Keratinocyte (primary cell): Measurements from ENCODE around the gene SPSB4. TPM values are rescaled to one million over a fixed set of nuclear protein-coding genes. Genes with fewer than 3 reads are reported as not detected.

Source experiments
- DNase-seq: peaks from one replicate; pipeline ENCODE4 v3.0.0-alpha.2; 2011; ENCODE audit warnings: low read depth, missing footprints, low spot score
- FAIRE-seq: peaks from 2 replicates; lab custom pipeline; 2011; peaks lifted over from hg19 to GRCh38; lab: Jason Lieb, UNC
- H2AFZ ChIP-seq: 2 replicates; pipeline ENCODE4 v1.6.0; 2012; ENCODE audit warnings: low read length, control low read depth, inconsistent platforms; ENCODE audit not compliant: control insufficient read depth
- H3K27ac ChIP-seq: 2 replicates; pipeline ENCODE4 v1.5.1; 2011; ENCODE audit warnings: low read length; ENCODE audit not compliant: control insufficient read depth, insufficient read depth
- H3K27me3 ChIP-seq: 3 replicates; pipeline ENCODE4 v1.6.0; 2011; ENCODE audit warnings: low read length; ENCODE audit not compliant: control insufficient read depth, insufficient read depth; ENCODE audit errors: extremely low read depth
- H3K36me3 ChIP-seq, 2 experiments: 2 replicates in 1 of 2; 3 replicates in 1 of 2; pipeline ENCODE4 v1.5.1; 2011; ENCODE audit warnings: low read length in 2 of 2, mild to moderate bottlenecking in 1 of 2; ENCODE audit not compliant: control insufficient read depth in 2 of 2, insufficient read depth in 2 of 2; ENCODE audit errors: extremely low read depth in 1 of 2
- H3K4me1 ChIP-seq: 3 replicates; pipeline ENCODE4 v1.5.1; 2011; ENCODE audit warnings: low read length; ENCODE audit not compliant: control insufficient read depth, insufficient read depth; ENCODE audit errors: extremely low read depth
- H3K4me2 ChIP-seq: 3 replicates; pipeline ENCODE4 v1.6.0; 2011; ENCODE audit warnings: low read depth, low read length; ENCODE audit not compliant: control insufficient read depth, insufficient read depth; ENCODE audit errors: extremely low read depth
- H3K4me3 ChIP-seq, 3 experiments: fragments of 200-600 bp in 1 of 3; sonication (generic) in 1 of 3; 2 replicates in 2 of 3; 3 replicates in 1 of 3; pipeline ENCODE4 v1.5.1; 2011 to 2016; ENCODE audit warnings: low read length in 3 of 3, mild to moderate bottlenecking in 3 of 3, control low read depth in 2 of 3, inconsistent platforms in 1 of 3, low read depth in 1 of 3, mixed read lengths in 1 of 3, mixed run types in 1 of 3, moderate library complexity in 1 of 3; ENCODE audit not compliant: control insufficient read depth in 2 of 3, insufficient read depth in 2 of 3; ENCODE audit errors: extremely low read depth in 1 of 3
- H3K79me2 ChIP-seq: 2 replicates; pipeline ENCODE4 v1.6.0; 2012; ENCODE audit warnings: low read length; ENCODE audit not compliant: control insufficient read depth, insufficient read depth
- H3K9ac ChIP-seq: 3 replicates; pipeline ENCODE4 v1.6.0; 2011; ENCODE audit warnings: low read length; ENCODE audit not compliant: control insufficient read depth, insufficient read depth; ENCODE audit errors: extremely low read depth
- H3K9me1 ChIP-seq: 3 replicates; pipeline ENCODE4 v1.6.0; 2011; ENCODE audit warnings: low read length; ENCODE audit not compliant: control insufficient read depth, insufficient read depth; ENCODE audit errors: extremely low read depth
- H3K9me3 ChIP-seq: 2 replicates; pipeline ENCODE4 v1.5.1; 2012; ENCODE audit warnings: low read depth, low read length; ENCODE audit not compliant: control insufficient read depth
- H4K20me1 ChIP-seq: 3 replicates; pipeline ENCODE4 v1.6.0; 2011; ENCODE audit warnings: low read length; ENCODE audit not compliant: control insufficient read depth, insufficient read depth; ENCODE audit errors: extremely low read depth
- EZH2 ChIP-seq: IDR thresholded peaks from one replicate; pipeline ENCODE4 v1.6.1; 2012; ENCODE audit warnings: inconsistent platforms, mild to moderate bottlenecking, low read length, moderate library complexity
- dilution Hi-C: fragments of 300-500 bp; cut with MboI; formaldehyde crosslinking; loops from one replicate; pipeline ENCODE4 v1.7.0; 2020; ENCODE audit warnings: low sequenced_read_pairs; ENCODE audit not compliant: extremely low pct_ligation_motif_present
- polyA plus RNA-seq, 5 experiments: library from polyadenylated mRNA; depleted of rRNA in 3 of 5; stranded (reverse) in 3 of 5; stranded (forward) in 1 of 5; unstranded in 1 of 5; fragments of >200 nt; gene quantifications; 1 replicate in 1 of 5; 2 replicates in 3 of 5; 3 replicates in 1 of 5; pipeline versions ENCODE4 v1.2.1 to v1.2.3, GENCODE V29; 2011 to 2012; ENCODE audit warnings: missing spikeins in 2 of 5, low read depth in 1 of 5, low replicate concordance in 1 of 5
- TF ChIP-seq, protein P1 (sequence below), 3 experiments: IDR thresholded peaks in 1 of 3; conservative IDR thresholded peaks in 1 of 3; optimal IDR thresholded peaks in 1 of 3; 2 replicates in 2 of 3; 3 replicates in 1 of 3; pipeline versions ENCODE3 to v1.5.1; 2011; ENCODE audit warnings: low read length in 3 of 3, mild to moderate bottlenecking in 3 of 3, moderate library complexity in 2 of 3, control low read depth in 1 of 3, inconsistent platforms in 1 of 3; ENCODE audit not compliant: insufficient read depth in 2 of 3; ENCODE audit errors: extremely low read depth in 1 of 3

SPSB4 gene
- polyA plus RNA-seq, 1 donor (not counting 4 experiments of a cell fraction or from before 2014, with no cell fraction given): not detected

DNA sequence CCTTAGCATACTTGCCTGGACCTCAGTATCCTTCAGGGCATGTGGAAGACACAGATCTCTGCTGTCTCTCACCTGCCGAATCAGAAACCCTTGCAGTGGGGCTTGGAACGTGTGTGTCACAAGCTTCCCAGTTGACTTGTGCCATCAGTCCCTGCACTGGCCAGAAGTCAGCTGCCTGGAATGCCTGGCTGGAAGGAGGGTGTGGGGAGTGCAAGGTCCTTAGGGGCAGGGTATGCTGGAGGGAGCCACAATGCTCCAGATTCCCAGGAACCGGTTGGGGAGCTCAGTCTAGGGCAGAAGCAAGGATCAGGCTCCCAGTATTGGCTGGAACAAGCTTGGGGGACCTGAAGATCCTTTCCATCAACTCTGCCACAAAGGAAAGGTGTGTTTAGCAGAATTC, 27.1 kb downstream of the SPSB4 start:
- DNase-seq: no peak
- TF ChIP-seq, protein P1, sequence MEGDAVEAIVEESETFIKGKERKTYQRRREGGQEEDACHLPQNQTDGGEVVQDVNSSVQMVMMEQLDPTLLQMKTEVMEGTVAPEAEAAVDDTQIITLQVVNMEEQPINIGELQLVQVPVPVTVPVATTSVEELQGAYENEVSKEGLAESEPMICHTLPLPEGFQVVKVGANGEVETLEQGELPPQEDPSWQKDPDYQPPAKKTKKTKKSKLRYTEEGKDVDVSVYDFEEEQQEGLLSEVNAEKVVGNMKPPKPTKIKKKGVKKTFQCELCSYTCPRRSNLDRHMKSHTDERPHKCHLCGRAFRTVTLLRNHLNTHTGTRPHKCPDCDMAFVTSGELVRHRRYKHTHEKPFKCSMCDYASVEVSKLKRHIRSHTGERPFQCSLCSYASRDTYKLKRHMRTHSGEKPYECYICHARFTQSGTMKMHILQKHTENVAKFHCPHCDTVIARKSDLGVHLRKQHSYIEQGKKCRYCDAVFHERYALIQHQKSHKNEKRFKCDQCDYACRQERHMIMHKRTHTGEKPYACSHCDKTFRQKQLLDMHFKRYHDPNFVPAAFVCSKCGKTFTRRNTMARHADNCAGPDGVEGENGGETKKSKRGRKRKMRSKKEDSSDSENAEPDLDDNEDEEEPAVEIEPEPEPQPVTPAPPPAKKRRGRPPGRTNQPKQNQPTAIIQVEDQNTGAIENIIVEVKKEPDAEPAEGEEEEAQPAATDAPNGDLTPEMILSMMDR (optimal IDR thresholded peaks at IDR 0.05 in 1 of 3, IDR thresholded peaks at IDR 0.05 in 1 of 3, conservative IDR thresholded peaks at IDR 0.05 in 1 of 3; ENCODE audit: extremely low read depth in 1 of 3, insufficient read depth in 2 of 3, low read length in 3 of 3): no peak
- TF ChIP-seq EZH2: no peak
- no peaks in the 10 kb centered on the region for H3K9me3 ChIP-seq
- H2AFZ ChIP-seq: no peak overlapping the region
- no peak overlapping the region for H3K4me3 ChIP-seq
- H3K27ac ChIP-seq: no peak overlapping the region
- no peak for FAIRE-seq
- H3K4me2 ChIP-seq: no peak overlapping the region
- dilution Hi-C loops: no loop called here
- no peak overlapping the region for H3K9ac ChIP-seq
- H3K9me1 ChIP-seq: no peaks in the 10 kb centered on the region
- peaks cover 25% of the 10 kb centered on the region for H3K27me3 ChIP-seq
- H3K4me1 ChIP-seq: no peaks in the 10 kb centered on the region
- no peaks in the 10 kb centered on the region for H3K79me2 ChIP-seq
- H4K20me1 ChIP-seq: no peaks in the 10 kb centered on the region
- H3K36me3 ChIP-seq: no peaks in the 10 kb centered on the region

DNA sequence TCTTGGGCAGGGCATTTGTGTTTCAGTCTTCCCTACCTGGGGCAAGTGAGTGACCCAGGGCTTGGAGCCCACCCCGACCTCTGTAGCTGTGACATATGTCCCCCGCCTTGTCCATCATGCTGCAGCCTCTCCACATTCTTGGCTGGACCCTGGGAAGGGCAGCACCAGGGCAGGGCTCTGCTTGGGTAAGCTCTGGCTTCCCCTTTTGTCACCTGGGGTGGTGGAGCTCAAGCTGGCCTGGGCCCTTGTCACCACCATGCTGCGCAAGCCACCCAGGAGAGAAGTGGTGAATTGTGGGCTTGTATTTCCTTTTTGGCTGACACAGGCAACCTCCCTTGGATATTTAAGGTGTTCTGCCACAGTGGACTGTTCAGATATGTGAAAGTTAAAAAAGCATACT, 29.3 kb downstream of the SPSB4 start:
- FAIRE-seq (no peak), DNase-seq (no peak)
- Histone ChIP-seq H3K27me3 (peaks cover 25% of the 10 kb centered on the region), H3K9me3 (no peaks in the 10 kb centered on the region), H3K4me1 (no peaks in the 10 kb centered on the region), H3K9ac (no peak overlapping the region), H3K79me2 (no peaks in the 10 kb centered on the region), H3K36me3 (no peaks in the 10 kb centered on the region), H3K27ac (no peak overlapping the region), H3K9me1 (no peaks in the 10 kb centered on the region), H3K4me3 (no peak overlapping the region), H3K4me2 (no peak overlapping the region), H2AFZ (no peak overlapping the region), H4K20me1 (no peaks in the 10 kb centered on the region)
- no peak for TF ChIP-seq EZH2
- TF ChIP-seq, protein P1 (optimal IDR thresholded peaks at IDR 0.05 in 1 of 3, IDR thresholded peaks at IDR 0.05 in 1 of 3, conservative IDR thresholded peaks at IDR 0.05 in 1 of 3; ENCODE audit: extremely low read depth in 1 of 3, insufficient read depth in 2 of 3, low read length in 3 of 3): no peak
- dilution Hi-C loops: no loop called here
